ENCODE data around the gene KIF2A.

DNA sequence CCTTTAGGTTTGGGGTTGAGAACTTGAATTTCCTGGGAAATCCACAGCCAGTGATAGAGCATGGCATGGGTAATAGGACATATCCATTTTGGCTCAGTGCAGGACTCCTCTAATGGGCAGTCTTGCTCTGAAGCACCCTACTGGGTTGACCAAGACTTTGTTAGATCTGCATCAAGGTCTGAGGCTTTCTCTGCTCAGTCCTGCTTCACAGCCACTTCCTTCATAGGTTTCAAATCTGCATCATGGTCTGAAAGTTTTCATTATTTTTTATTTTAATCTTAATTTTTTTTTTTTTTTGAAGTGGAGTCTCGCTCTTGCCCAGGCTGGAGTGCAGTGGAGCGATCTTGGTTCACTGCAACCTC is 36.5 kb downstream of the KIF2A start:
- TF ChIP-seq NFE2L1 (CRISPR knock-in tag; IDR thresholded peaks at IDR 0.05; ENCODE audit: borderline replicate concordance) (no peak), ESRRA (CRISPR knock-in tag; IDR thresholded peaks at IDR 0.05; ENCODE audit: low read depth) (no peak)
- TF ChIP-seq, protein P1, sequence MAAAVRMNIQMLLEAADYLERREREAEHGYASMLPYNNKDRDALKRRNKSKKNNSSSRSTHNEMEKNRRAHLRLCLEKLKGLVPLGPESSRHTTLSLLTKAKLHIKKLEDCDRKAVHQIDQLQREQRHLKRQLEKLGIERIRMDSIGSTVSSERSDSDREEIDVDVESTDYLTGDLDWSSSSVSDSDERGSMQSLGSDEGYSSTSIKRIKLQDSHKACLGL (CRISPR knock-in tag; IDR thresholded peaks at IDR 0.05), result no peak
- TF ChIP-seq, protein P2, sequence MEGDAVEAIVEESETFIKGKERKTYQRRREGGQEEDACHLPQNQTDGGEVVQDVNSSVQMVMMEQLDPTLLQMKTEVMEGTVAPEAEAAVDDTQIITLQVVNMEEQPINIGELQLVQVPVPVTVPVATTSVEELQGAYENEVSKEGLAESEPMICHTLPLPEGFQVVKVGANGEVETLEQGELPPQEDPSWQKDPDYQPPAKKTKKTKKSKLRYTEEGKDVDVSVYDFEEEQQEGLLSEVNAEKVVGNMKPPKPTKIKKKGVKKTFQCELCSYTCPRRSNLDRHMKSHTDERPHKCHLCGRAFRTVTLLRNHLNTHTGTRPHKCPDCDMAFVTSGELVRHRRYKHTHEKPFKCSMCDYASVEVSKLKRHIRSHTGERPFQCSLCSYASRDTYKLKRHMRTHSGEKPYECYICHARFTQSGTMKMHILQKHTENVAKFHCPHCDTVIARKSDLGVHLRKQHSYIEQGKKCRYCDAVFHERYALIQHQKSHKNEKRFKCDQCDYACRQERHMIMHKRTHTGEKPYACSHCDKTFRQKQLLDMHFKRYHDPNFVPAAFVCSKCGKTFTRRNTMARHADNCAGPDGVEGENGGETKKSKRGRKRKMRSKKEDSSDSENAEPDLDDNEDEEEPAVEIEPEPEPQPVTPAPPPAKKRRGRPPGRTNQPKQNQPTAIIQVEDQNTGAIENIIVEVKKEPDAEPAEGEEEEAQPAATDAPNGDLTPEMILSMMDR (CRISPR knock-in tag; IDR thresholded peaks at IDR 0.05), result no peak
